Mucosa of stomach (tissue), 1 donor: ENCODE data around the gene GALNT18.

Source experiments
- H3K27me3 ChIP-seq: one replicate; pipeline ENCODE4 v1.7.0; 2013; ENCODE audit warnings: mild to moderate bottlenecking, low read length; ENCODE audit not compliant: control insufficient read depth, insufficient read depth
- H3K36me3 ChIP-seq: one replicate; pipeline ENCODE4 v1.7.0; 2013; ENCODE audit warnings: low read length; ENCODE audit not compliant: control insufficient read depth, insufficient read depth
- H3K4me1 ChIP-seq: one replicate; pipeline ENCODE4 v1.7.0; 2013; ENCODE audit warnings: mild to moderate bottlenecking, low read length; ENCODE audit not compliant: control insufficient read depth, insufficient read depth
- H3K4me3 ChIP-seq: one replicate; pipeline ENCODE4 v1.7.0; 2013; ENCODE audit warnings: low read length
- H3K9ac ChIP-seq: one replicate; pipeline ENCODE4 v1.7.0; 2013; ENCODE audit warnings: mild to moderate bottlenecking, low read length, moderate library complexity
- H3K9me3 ChIP-seq: one replicate; pipeline ENCODE4 v1.7.0; 2013; ENCODE audit warnings: mild to moderate bottlenecking, low read length, moderate library complexity; ENCODE audit not compliant: control insufficient read depth
- donor health status: Pancreatic carcinoma.

GALNT18 gene

GRCh38 chr11:11401960-11402535 lies 219.8 kb downstream of the GALNT18 start:
- Histone ChIP-seq H3K9me3 (no peaks in the 10 kb centered on the region), H3K4me1 (no peaks in the 10 kb centered on the region), H3K9ac (no peak overlapping the region), H3K36me3 (no peaks in the 10 kb centered on the region), H3K4me3 (no peak overlapping the region), H3K27me3 (peaks cover 4% of the 10 kb centered on the region)

- Histone ChIP-seq H3K36me3 (no peaks in the 10 kb centered on the region), H3K9me3 (no peaks in the 10 kb centered on the region), H3K4me1 (no peaks in the 10 kb centered on the region), H3K4me3 (no peak overlapping the region), H3K9ac (no peak overlapping the region), H3K27me3 (peaks cover 4% of the 10 kb centered on the region)
Measured at GRCh38 chr11:11400635-11401232, 221.1 kb downstream of the GALNT18 start.

DNA sequence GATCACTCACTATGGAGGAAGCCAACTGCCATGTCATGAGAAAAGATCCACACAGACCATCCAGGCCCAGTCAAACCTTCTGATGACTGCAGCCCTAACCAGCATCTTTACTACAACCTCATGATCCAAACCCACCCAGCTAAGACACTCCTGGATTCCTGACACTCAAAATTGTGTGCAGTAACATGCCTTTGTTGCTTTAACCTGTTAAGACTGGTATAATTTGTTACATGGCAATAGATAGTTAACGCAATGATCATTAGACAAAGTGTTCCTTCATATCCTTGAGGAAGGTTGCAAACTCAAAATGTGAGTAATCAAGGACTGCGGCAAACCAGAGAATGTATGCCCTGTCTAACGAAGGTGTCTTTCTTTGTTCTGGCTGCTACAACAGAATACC lies 221.7 kb downstream of the GALNT18 start:
- Histone ChIP-seq H3K9me3 (no peaks in the 10 kb centered on the region), H3K36me3 (no peaks in the 10 kb centered on the region), H3K4me1 (no peaks in the 10 kb centered on the region), H3K9ac (no peak overlapping the region), H3K27me3 (peaks cover 4% of the 10 kb centered on the region), H3K4me3 (no peak overlapping the region)

DNA sequence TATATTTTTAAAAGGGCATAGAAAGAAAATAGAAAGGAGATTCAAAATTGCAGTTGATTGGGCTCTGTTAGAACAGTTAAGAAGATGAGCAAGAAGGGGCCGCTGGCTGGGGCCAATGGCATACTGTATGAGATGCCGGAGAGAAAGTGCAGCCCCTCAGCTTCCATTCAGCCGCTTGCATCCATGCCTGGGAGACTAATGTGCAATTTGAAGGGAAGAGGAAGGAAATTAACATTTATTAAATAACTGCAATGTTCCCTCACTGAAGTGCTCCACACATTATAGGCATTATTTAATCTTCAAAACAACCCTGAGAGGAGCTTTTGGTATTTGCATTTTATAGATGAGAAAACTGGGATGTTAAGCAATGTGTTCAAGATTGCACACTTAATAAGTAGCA lies 224.0 kb downstream of the GALNT18 start:
- H3K4me3 ChIP-seq: no peak overlapping the region
- no peaks in the 10 kb centered on the region for H3K27me3 ChIP-seq

DNA sequence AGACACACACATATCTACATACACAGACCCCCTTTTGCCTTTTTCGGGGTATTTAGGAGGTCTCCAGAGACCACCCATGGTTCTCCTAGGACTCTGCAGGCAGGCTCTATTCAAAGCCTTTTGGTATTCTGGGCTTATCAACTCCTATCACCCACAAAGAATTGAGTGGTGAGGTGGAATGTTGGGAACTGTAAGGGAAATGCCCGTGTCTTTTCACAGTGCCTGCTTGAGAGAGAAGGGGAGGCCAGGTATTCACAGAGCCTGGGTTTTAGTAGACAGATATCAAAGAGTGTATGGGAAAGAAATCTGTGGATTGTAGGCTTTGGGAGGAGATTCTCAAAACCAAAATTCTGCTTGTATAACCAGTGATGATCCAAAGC lies 224.8 kb downstream of the GALNT18 start:
- Histone ChIP-seq H3K9me3 (no peaks in the 10 kb centered on the region), H3K36me3 (no peaks in the 10 kb centered on the region), H3K4me3 (no peak overlapping the region), H3K4me1 (no peaks in the 10 kb centered on the region), H3K9ac (no peak overlapping the region), H3K27me3 (no peaks in the 10 kb centered on the region)

More for the DNA sequence above, 224.0 kb downstream of the GALNT18 start:
- Histone ChIP-seq H3K9ac (no peak overlapping the region), H3K4me1 (no peaks in the 10 kb centered on the region), H3K9me3 (no peaks in the 10 kb centered on the region), H3K36me3 (no peaks in the 10 kb centered on the region)

DNA sequence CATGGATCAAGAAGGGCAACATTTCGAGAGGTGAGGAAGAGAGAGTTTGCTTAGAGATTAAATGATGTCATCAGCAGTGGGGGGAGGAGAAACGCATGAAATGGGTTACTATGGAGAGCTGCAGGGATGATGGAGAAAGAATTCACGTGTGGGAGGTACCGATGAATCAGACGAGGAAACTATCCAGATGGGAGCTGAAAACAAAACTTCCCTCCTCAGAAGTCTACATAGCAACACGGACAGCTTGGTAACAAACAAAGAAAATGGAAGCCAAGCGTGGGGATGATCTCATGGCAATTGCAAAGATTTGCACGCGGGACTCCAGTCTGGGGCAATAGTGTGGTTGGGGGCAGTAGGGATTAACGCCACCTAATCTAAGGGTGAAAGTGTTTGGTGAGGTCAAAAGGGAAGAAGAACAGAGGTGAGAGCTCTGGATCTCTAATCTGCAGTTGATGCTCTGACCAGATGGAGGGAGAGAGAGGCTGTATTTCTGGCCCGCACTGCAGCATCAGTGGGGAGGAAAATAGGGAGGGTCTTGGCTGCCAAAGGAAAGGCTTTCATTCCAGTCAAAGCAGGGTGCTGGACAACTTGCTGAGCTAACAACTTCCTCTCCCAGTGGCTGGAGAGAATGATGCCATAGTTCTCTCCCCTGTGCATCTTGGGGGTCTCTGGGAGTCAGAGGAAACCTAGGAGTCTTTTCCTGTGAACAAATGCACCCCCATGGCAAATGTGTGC lies 225.3 kb downstream of the GALNT18 start:
- Histone ChIP-seq H3K27me3 (no peaks in the 10 kb centered on the region), H3K4me1 (no peaks in the 10 kb centered on the region), H3K4me3 (no peak overlapping the region), H3K36me3 (no peaks in the 10 kb centered on the region), H3K9me3 (no peaks in the 10 kb centered on the region), H3K9ac (no peak overlapping the region)

DNA sequence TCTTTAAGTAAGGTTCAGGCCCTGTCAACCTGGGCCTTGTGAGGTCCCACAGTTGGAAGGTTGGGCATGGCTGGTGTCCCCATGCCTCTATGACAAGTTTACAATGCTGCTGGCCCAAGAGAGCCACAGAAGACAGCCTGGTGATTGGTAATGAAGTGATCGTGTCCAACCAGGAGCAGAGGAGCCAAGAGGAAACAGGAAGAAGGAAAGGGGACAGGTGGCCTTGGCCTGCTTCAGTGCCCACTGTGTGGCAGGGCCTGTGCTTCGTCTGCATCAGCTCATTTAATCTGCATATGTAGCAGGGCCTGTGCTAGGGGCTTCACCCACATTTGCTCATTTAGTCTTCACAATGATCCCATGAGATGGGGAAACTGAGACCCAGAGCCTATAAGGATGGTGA lies 226.7 kb downstream of the GALNT18 start:
- no peaks in the 10 kb centered on the region for H3K36me3 ChIP-seq
- H3K4me1 ChIP-seq: no peaks in the 10 kb centered on the region
- no peaks in the 10 kb centered on the region for H3K9me3 ChIP-seq
- H3K4me3 ChIP-seq: no peak overlapping the region
- H3K9ac ChIP-seq: no peak overlapping the region
- no peaks in the 10 kb centered on the region for H3K27me3 ChIP-seq

- H3K4me3 ChIP-seq: no peak overlapping the region
- no peaks in the 10 kb centered on the region for H3K9me3 ChIP-seq
- no peaks in the 10 kb centered on the region for H3K4me1 ChIP-seq
- no peak overlapping the region for H3K9ac ChIP-seq
- no peaks in the 10 kb centered on the region for H3K36me3 ChIP-seq
- H3K27me3 ChIP-seq: no peaks in the 10 kb centered on the region
Measured at GRCh38 chr11:11394241-11394640, 227.6 kb downstream of the GALNT18 start.

- Histone ChIP-seq H3K9ac (no peak overlapping the region), H3K9me3 (no peaks in the 10 kb centered on the region), H3K4me3 (no peak overlapping the region), H3K4me1 (no peaks in the 10 kb centered on the region), H3K27me3 (no peaks in the 10 kb centered on the region), H3K36me3 (no peaks in the 10 kb centered on the region)
Measured at GRCh38 chr11:11391796-11392463, 229.9 kb downstream of the GALNT18 start.

DNA sequence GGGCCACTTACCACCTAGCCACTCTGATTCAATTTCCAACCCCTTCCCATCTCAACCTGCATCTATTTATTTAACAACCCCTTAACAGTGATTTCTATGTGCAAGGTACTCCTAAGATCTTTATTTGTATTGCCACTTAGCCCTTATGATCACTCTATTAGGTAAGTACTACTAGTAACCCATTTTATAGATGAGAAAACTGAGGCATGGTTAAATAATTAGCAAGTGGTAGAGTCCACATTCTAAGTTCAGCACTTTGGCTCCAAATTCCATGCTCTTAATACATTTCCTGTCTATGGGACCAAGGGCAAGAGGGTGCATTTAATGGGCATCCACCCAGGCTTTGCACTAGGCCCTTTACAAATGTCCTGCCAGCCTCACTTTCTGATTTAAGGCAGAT lies 230.6 kb downstream of the GALNT18 start:
- H3K9me3 ChIP-seq: no peaks in the 10 kb centered on the region
- no peak overlapping the region for H3K4me3 ChIP-seq
- H3K4me1 ChIP-seq: no peaks in the 10 kb centered on the region
- no peaks in the 10 kb centered on the region for H3K36me3 ChIP-seq
- no peak overlapping the region for H3K9ac ChIP-seq
- no peaks in the 10 kb centered on the region for H3K27me3 ChIP-seq

DNA sequence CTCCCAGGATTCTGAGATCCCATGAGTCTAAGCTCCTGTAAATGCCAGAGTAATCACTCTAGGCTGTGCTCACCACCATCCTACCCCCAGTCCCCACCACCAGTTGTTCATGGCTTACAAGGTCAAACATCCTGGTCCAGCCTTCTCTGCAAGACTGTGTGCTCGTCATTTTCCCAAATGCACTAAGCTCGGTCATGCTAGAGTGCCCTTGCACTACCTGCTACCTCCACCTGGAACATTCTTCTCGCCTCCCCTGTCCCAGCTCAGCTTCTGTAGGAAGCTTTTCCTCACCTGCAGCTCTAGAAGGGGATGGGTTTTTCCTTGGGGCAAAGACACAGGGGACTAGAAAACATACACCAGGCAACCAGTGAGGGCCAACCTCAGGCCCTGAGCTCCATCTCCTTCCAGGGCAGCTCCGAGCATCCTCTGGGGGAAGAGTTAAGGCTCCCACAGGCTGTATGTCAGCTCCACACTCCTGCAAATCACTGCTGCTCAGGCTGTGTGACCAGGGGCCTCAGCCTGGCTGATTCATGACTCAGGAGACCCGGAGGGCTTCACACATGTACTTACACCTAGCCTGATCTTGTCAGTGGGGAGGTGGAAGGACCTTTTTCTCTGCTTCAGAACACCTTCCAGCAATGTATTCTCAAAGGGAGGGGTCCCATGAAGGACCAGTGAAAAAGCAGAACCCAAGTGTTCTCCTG lies 231.6 kb downstream of the GALNT18 start:
- Histone ChIP-seq H3K4me1 (no peaks in the 10 kb centered on the region), H3K4me3 (no peak overlapping the region), H3K36me3 (no peaks in the 10 kb centered on the region), H3K9me3 (no peaks in the 10 kb centered on the region), H3K9ac (no peak overlapping the region), H3K27me3 (no peaks in the 10 kb centered on the region)

- Histone ChIP-seq H3K9me3 (no peaks in the 10 kb centered on the region), H3K36me3 (no peaks in the 10 kb centered on the region), H3K4me3 (no peak overlapping the region), H3K27me3 (no peaks in the 10 kb centered on the region), H3K9ac (no peak overlapping the region), H3K4me1 (no peaks in the 10 kb centered on the region)
Measured at GRCh38 chr11:11389238-11389637, 232.6 kb downstream of the GALNT18 start.
